ENCODE results near the gene BDKRB2.

Gene BDKRB2

GRCh38 chr14:96201965-96202364 is 2.7 kb upstream of the BDKRB2 start:
- DNase-seq, result no peak

DNA sequence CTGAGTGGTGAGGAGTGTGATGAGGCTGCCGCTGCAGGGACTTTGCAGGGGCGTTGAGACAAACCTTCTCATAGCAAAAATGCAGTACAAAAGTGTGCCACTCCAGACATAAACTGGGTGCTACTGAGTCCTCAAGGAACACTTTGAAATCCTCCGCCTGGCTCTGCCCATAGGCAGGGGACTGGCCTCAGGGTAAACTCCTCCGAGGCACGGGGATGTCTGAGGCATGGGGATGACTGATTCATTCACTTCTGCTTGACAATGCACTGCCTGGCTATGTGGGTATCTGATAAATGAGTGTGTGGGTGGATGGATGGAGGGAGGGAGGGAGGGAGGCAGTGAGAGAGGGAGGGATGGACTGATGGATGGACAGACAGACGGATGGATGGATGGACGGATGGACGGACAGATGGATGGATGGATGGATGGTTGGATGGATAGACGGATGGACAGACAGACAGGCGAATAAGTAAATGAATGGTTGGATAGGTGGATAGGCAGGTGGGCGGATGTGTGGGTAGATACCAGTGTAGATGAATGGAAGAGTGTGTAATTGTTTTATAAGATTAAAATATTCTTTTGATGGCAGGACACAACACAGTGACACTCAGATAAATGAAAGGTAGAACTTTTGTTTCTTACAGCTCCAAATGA is 2.1 kb upstream of the BDKRB2 start:
- no peak for DNase-seq

DNA sequence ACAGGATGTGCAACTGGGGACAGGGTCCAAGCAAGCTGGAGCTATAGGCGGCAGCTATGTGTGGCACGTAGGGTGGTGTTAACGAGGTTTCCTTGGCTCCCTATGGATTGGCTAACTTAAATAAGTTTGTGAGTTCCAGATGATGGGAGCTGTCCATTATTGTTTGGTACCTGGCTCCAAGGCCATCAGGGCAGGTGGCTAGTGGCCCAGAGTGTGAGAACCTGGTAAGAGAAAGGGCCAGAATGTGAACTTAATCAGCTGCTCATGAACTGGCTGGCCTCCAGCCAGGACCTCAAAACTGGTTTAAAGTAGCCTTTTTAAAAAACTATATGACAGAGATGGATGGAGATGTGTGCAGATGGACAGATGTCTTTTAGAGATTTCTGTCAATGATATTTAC is 1.5 kb upstream of the BDKRB2 start:
- DNase-seq, result no peak

GRCh38 chr14:96203635-96204034 is 1.0 kb upstream of the BDKRB2 start:
- no peak for DNase-seq

DNA sequence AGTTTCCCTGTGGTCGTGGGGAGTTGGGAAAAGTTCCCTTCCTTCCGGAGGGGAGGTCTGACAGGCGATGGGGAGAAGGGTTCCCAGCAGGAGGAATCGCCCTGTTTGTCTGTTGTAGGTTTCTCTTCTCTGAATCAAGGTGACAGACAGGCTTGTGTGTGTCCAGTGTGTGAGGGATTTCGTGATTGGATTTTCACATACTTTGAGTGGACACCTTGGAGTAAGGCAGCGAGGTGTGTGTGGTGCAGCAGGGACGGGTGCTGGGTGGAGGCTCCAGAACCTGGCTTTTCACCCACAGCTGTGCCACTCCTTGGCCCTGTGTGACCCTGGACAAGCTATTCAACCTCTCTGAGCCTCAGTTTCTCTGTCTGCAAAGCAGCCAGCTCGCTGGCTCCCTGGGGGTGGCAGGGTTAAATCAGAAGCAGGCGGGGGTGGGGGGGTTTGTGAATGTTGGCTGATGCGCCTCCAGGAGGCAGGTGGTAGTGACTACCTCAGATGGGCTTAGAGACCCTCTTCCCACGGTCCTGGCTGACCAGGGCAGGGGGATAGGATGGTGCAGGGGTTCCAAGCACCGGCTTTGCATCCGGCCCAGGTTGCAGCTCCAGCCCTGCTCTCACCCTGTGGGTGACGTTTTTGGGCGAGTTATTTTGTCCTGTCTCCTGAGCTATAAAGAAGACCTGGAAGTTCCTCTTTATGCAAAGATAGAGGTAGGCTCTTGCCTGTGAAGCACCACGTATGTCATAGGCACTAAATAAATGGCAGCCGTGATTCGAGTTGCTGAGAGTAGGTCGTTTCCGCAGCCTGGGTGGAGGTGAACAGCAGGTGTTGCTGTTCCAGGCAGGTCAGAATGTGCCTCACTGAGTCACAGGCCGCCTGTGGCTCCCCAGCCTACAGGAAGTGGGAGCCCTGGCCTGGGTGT is 679 bp downstream of the BDKRB2 start:
- DNase-seq, result no peak

DNA sequence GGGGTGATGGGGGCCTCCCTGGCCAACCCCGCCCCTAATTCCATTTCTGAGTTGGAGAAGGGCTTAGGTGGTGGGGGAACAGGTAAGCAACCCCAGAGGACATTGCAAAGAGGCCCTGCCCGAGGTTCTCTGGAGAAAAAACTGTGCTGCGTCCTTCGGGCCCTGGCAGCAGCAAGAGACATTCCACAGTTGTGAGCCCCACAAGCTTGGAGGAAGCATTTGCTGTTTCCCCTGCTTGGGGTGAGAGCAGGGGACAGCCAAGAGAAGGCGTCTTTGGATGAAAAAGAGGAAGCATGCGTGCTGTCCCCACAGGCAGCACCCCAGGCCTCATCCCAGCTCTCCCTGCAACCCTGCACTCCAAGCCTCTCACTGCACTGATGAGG is 1.3 kb downstream of the BDKRB2 start:
- no peak for DNase-seq

- DNase-seq, result no peak
Measured at GRCh38 chr14:96206461-96206860, 1.8 kb downstream of the BDKRB2 start.

GRCh38 chr14:96207686-96208085 is 3.0 kb downstream of the BDKRB2 start:
- no peak for DNase-seq

GRCh38 chr14:96208739-96209138 is 4.1 kb downstream of the BDKRB2 start:
- DNase-seq, result no peak

- DNase-seq, result no peak
Measured at GRCh38 chr14:96212140-96212539, 7.5 kb downstream of the BDKRB2 start.

DNA sequence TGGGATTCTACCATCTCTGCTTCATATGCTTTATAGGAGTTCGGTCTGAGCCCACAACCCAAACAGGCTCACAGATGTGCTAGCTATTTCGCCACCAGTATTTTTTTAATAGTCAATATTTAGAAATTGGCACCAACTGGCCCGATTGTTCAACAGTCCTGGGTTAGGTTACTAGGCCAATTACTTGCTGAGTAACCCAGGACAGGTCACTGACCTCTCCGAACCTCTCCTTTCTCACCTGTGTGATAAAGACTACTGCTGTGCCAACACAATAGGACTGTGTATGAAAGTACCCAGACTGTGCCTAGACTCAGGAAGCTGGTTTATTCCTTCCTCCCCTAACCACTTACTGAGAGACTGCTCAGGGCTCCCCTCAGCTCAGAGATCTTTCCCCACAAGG is 8.3 kb downstream of the BDKRB2 start:
- no peak for DNase-seq

DNA sequence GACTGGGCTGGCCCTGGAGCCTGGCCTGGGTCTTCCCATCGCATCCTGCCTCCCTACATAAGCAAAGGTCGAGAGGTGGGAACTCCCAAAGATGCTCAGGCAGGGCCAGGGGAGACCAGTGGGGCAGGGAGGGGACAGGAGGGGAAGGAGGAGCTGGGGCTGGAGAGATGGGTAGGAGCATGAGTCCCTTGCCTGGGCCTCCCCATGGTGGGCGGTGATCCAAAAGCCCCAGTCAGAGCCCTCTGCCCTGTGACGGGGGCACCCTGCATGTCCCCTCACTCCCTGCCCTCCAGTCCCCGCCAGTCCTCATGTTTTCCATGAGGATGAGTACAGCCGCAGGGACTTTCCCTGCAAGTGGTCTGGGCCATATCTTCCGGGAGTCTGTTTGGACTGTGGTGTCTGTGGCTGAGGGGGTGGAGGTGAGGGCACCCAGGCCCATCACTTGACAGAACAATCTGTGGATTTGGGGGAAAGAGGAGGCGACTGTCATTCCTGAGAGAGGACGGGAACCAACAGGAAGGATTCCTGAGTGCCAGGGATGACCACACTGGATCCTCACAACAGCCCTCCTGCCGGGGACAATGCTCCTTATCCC is 9.3 kb downstream of the BDKRB2 start:
- no peak for DNase-seq

DNA sequence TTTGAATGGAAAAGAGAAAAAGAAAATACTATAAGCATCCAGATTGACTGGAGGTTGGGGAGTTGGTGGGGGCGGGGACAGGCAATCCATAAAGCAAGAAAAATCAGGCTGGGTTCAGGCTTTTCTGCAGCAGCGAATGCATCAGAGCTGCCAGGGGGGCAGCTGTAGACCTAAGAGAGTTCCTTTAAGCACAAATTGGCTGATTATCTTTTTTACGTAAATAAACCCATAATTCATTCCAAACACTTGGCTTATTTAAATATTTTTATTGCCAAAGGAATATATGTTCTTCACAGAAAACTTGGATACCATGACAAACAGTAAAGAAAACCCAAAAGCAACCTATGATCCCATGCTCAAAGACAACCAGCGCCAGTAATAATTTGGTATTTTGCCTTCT is 10.2 kb downstream of the BDKRB2 start:
- DNase-seq, result no peak

DNA sequence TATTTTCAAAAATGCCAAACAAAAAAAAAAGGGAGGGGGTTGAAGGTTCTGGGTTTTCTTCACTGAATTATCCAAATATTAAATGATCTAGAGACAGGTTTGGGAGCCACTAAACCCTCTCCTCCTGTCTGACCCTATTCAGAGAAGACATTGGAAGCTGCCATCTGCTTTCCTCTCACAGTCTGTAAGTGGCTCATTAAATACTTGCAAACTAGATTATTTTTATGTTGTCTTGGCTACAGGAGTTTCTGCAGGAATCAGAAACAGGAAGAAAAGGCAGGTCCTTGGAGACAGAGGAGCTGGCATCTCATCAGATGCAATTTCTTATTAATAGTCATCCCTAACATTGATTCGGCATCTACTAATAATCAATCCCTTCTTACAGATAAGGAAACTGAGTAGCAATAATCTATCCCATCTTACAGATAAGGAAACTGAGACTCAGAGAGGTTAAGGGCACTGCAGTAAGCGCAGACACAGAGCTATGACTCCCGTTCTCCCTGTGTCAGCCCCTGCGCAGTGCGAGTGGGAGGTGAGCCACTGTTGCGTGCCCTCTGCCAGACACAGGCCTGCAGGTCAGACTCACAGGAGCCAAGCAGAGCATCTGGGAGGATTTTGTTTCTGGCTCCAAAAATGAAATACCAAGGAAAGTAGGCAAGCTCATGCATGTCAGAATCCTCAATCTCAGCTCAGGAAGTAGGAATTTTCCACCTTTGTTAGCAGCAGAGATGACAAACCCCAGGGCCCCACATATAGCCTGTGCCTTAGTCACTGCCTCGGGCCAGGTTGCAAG is 11.0 kb downstream of the BDKRB2 start:
- DNase-seq, result no peak

DNA sequence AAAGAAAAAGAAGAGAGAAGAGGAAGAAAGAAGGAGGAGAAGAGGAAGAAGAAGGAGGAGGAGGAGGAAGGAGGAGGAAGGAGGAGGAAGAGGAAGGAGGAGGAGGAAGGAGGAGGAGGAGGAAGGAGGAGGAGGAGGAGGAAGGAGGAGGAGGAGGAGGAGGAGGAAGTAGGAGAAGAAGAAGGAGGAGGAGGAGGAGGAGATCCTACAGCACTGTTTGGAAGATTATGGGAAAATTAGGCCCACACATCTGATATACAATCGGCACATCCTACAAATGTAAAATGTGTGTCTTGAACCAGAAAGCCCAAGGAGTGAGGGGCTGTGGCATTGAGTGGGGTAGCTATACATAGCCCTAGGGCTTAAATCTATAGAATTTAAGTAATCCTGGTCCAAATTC is 12.0 kb downstream of the BDKRB2 start:
- DNase-seq, result no peak

DNA sequence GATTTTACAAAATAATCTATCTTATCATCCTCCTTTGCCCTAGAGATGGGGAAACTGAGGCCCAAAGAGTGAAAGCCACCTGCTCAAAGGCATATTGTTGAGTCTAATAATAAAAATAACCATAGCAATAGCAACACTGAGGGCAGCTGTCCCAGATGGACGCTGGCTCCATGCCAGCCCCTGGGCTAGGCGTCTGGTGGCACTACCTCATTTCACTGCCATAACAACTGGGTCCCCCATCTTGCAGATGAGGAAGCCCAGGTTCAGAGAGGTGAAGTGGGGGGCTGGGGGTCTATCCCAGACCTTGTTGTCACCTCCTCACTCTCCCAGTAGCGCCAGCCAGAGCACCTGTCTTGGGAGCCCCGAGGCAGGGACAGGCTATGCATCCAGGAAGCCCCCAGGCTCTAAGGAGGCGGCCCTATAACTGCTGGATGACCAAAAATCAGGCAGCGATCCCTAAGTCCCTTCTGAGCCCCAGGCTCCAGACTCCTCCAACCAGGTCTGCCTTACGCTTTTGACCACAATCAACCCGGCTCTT is 12.8 kb downstream of the BDKRB2 start:
- no peak for DNase-seq

GRCh38 chr14:96221109-96221650 is 16.5 kb downstream of the BDKRB2 start:
- DNase-seq, result no peak

GRCh38 chr14:96221841-96222240 is 17.2 kb downstream of the BDKRB2 start:
- no peak for DNase-seq

GRCh38 chr14:96224480-96225096 is 19.9 kb downstream of the BDKRB2 start:
- no peak for DNase-seq

GRCh38 chr14:96225213-96225612 is 20.6 kb downstream of the BDKRB2 start:
- DNase-seq, result no peak

DNA sequence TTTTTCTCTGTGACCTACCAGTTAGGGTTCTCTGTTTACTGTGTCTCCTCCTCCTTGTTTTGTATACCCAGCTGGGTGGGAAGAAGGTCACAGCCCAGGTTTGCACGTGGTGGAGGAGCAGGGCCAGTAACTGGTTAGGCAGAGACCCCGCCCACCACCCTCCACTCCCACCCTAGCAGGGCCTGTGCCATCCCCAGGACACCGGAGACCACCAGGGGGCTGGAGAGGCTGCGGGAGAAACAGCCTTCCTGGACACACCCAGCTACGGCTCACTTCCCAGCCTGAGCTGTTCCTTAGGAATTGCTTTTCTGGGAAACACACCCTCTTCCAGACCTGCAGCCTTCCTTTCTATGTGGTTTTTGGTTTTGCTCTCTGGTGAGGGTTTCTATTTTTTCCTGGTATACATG is 21.1 kb downstream of the BDKRB2 start:
- DNase-seq, result peak; percentile 7

DNA sequence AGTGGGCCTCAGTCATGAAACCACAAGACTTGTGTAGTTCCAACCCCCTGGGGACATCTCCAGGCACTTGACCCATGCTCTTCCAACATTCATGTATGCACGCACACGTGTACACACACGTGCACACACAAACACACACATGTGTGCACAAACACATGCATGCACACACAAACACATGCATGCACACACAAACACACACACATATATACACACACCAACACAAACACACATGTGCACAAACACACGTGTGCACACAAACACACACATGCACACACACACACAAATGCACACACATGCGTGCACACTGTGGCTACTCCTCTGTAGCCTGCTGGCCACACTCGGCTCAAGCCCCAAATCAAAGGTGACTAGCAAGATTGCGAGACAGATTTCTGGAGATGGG is 22.8 kb downstream of the BDKRB2 start:
- DNase-seq, result no peak

Data from NCI-H146 (cell line).